Activated naive CD8-positive, alpha-beta T cell treated with anti-CD3 and anti-CD28 coated beads, Interleukin-2, amount 50 U/mL, for 16 hours (primary cell): ENCODE data around the gene PDE1C.

ENCODE experiments used
- DNase-seq: peaks from one replicate; pipeline ENCODE4 v3.0.0-alpha.2; 2020; ENCODE audit warnings: low read depth, low spot score

Gene PDE1C

GRCh38 chr7:31991846-31992245 lies 78.4 kb downstream of the PDE1C start:
- DNase-seq, result no peak

- DNase-seq, result no peak
Measured at GRCh38 chr7:31991406-31991805, 78.8 kb downstream of the PDE1C start.

- DNase-seq, result no peak
Measured at GRCh38 chr7:31986878-31987518, 83.2 kb downstream of the PDE1C start.

GRCh38 chr7:31982962-31983361 lies 87.2 kb downstream of the PDE1C start:
- DNase-seq, result no peak

- no peak for DNase-seq
Measured at GRCh38 chr7:31981874-31982390, 88.3 kb downstream of the PDE1C start.

- DNase-seq, result no peak
Measured at GRCh38 chr7:31979690-31980330, 90.4 kb downstream of the PDE1C start.

GRCh38 chr7:31975546-31975945 lies 94.7 kb downstream of the PDE1C start:
- no peak for DNase-seq

- no peak for DNase-seq
Measured at GRCh38 chr7:31974351-31974750, 95.9 kb downstream of the PDE1C start.

GRCh38 chr7:31971049-31971667 lies 99.0 kb downstream of the PDE1C start:
- no peak for DNase-seq

GRCh38 chr7:31970501-31970900 lies 99.7 kb downstream of the PDE1C start:
- no peak for DNase-seq

- DNase-seq, result no peak
Measured at GRCh38 chr7:31963569-31964175, 106.5 kb downstream of the PDE1C start.

GRCh38 chr7:31962246-31962645 lies 108.0 kb downstream of the PDE1C start:
- DNase-seq, result no peak

GRCh38 chr7:31958226-31958625 lies 112.0 kb downstream of the PDE1C start:
- DNase-seq, result no peak

GRCh38 chr7:31957756-31958155 lies 112.5 kb downstream of the PDE1C start:
- DNase-seq, result no peak

GRCh38 chr7:31957090-31957720 lies 113.0 kb downstream of the PDE1C start:
- no peak for DNase-seq

- no peak for DNase-seq
Measured at GRCh38 chr7:31955641-31956040, 114.6 kb downstream of the PDE1C start.

- DNase-seq, result no peak
Measured at GRCh38 chr7:31955021-31955420, 115.2 kb downstream of the PDE1C start.

GRCh38 chr7:31954500-31954899 lies 115.7 kb downstream of the PDE1C start:
- no peak for DNase-seq

- no peak for DNase-seq
Measured at GRCh38 chr7:31953432-31953831, 116.8 kb downstream of the PDE1C start.

GRCh38 chr7:31950091-31950755 lies 120.0 kb downstream of the PDE1C start:
- no peak for DNase-seq

GRCh38 chr7:31948029-31948428 lies 122.2 kb downstream of the PDE1C start:
- DNase-seq, result no peak
